Diencephalon (tissue), 1 donor: ENCODE results near the gene TP53TG3E. TPM values are rescaled to one million over a fixed set of nuclear protein-coding genes. Genes with fewer than 3 reads are reported as not detected.

Experiments
- small RNA-seq: library from RNA; depleted of rRNA; stranded (forward); fragments of <200 nt; gene quantifications from one replicate; pipeline ENCODE3, GENCODE V24; 2014
- total RNA-seq: library from RNA; depleted of rRNA; stranded (reverse); fragments of >200 nt; gene quantifications from one replicate; pipeline ENCODE4 v1.2.3, GENCODE V29; 2014

TP53TG3E gene
- not detected for total RNA-seq

GRCh38 chr16:33304006-33304405 lies at the start of gene TP53TG3E:
Gene TP53TG3E, plus strand, starts transcription at chr16:33304306. Its CDS starts 68 bp downstream, at chr16:33304374.

Small RNA genes lying within 50 kb of the gene (small RNA-seq; reads per million reads assigned to genes)
- not detected for gene AC141257.3

Other genes starting within 250 kb of the TP53TG3E start
- not detected for gene TP53TG3C, start 110.1 kb upstream of the TP53TG3E start, total RNA-seq
- not detected for gene TP53TG3B, start 56.5 kb downstream of the TP53TG3E start, total RNA-seq
- gene TP53TG3F, start 155.3 kb downstream of the TP53TG3E start, total RNA-seq: not detected